Cardiac fibroblast (primary cell): ENCODE results near the gene TEKT3.

Experiments used
- DNase-seq, 2 donors: peaks; one replicate each; pipeline versions ENCODE4 v3.0.0 to v3.0.0-alpha.2; 2010; ENCODE audit warnings: low read depth in 2 of 2
- H3K4me3 ChIP-seq, 2 donors: replicated peaks in 1 of 2; 1 replicate in 1 of 2; 2 replicates in 1 of 2; pipeline ENCODE4 v1.5.1; 2011; ENCODE audit warnings: low read depth in 2 of 2, low read length in 2 of 2, mild to moderate bottlenecking in 2 of 2, moderate library complexity in 1 of 2
- TF ChIP-seq, protein P1 (sequence below): IDR thresholded peaks from one replicate; pipeline ENCODE4 v1.5.1; 2011; ENCODE audit warnings: low read depth, mild to moderate bottlenecking, low read length, inconsistent platforms

The TEKT3 gene

DNA sequence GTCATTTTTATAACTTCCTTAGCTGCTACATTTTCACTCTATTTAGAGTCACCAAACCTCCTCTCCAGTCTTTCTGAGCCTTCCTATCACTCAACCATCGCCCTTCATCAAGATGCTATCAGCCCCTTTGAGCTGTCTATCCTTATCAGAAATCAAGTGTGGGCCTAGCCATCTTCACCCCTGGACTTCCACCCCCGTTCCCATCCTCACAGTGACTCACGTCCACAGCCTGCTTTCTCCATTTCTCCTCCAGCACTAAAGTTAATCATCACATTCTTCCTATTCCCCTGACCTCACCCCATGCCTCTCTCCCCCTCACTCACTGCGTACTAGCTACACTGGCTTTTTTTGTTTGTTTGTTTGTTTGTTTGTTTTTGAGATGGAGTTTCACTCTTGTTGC lies 2.4 kb upstream of the TEKT3 start:
- no peak overlapping the region for H3K4me3 ChIP-seq
- TF ChIP-seq, protein P1, sequence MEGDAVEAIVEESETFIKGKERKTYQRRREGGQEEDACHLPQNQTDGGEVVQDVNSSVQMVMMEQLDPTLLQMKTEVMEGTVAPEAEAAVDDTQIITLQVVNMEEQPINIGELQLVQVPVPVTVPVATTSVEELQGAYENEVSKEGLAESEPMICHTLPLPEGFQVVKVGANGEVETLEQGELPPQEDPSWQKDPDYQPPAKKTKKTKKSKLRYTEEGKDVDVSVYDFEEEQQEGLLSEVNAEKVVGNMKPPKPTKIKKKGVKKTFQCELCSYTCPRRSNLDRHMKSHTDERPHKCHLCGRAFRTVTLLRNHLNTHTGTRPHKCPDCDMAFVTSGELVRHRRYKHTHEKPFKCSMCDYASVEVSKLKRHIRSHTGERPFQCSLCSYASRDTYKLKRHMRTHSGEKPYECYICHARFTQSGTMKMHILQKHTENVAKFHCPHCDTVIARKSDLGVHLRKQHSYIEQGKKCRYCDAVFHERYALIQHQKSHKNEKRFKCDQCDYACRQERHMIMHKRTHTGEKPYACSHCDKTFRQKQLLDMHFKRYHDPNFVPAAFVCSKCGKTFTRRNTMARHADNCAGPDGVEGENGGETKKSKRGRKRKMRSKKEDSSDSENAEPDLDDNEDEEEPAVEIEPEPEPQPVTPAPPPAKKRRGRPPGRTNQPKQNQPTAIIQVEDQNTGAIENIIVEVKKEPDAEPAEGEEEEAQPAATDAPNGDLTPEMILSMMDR = no peak
- DNase-seq = peak; percentile 47 to 56

DNA sequence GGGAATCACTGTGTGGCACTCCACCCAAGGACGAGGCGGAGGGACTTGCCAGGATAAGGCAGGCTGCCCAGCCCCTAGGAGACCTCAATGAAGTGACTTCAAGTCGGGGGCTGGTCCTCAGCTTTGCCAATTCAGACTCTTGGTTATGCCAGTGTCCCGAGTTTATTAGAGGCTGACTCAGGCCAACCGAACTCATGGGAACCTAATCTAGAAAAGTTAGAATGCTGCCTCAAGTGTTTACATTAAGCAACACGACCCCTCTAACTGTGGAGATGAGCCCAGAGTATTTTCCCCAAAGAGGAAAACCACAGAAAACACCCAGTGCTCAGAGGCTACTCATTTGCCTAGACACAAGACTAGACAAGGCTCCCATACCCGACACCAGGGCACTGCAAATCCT lies 1.1 kb upstream of the TEKT3 start:
- no peak overlapping the region for H3K4me3 ChIP-seq
- TF ChIP-seq, protein P1 = no peak
- no peak for DNase-seq

DNA sequence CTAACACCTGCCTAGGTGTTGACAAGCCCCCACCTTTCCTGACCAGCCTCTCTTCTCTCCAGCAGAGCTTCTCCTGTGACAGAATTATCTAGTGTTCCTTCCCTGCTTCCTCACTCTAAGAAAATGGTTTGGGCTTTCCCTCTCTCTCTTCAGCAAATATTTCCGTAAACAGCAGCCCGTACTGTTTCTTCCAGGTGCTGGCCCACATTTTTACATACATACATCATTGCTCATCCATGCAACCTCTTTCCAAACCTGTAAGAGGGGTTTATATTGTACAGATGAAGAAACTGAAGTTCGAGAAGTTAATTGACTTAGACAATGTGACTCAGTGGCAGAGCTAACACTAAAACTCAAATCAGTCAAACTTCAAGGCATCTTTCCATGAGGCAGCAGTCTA lies 569 bp upstream of the TEKT3 start:
- no peak for DNase-seq
- TF ChIP-seq, protein P1 = no peak
- H3K4me3 ChIP-seq = no peak overlapping the region

DNA sequence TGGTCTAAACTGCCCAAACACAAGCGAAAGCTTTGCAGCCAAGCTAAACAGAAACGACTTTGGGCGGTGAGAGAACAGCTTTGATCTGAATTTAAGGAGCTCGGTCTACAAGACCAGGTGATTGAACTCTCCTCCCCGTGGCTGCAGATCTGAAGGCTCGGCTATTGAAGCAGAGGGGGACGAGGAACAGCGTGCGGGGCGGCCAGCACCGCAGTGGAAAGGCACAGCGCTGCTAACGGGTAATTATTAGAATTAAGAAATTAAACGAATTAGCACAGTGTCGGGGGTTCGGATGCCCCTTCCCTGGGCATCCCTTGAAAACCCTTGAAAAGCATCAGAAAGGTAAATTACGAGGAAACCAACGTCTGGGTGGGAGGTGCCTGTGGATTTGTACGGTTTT lies 431 bp downstream of the TEKT3 start:
- no peak for DNase-seq
- peak overlapping the region; percentile 24 to 37 for H3K4me3 ChIP-seq
- TF ChIP-seq, protein P1 = no peak

DNA sequence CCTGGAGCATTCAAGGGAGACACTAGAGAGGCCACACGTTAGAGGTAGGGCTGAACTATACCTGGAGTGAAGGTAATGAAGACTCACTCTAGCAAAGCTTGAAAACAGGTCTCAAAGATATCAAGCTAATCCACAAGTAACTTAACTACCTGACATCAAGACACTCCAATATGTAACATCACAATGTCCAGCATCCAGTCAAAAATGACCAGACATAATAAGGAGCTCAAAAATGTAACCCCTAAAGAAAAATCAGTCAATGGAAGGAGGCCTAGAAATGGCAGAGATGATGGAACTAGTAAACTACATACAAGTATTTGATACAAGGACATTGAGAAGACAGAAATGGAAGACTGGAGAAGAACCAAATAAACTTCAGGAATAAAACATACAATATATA lies 6.0 kb downstream of the TEKT3 start:
- no peak for DNase-seq
- TF ChIP-seq, protein P1 = no peak
- H3K4me3 ChIP-seq = no peak overlapping the region

DNA sequence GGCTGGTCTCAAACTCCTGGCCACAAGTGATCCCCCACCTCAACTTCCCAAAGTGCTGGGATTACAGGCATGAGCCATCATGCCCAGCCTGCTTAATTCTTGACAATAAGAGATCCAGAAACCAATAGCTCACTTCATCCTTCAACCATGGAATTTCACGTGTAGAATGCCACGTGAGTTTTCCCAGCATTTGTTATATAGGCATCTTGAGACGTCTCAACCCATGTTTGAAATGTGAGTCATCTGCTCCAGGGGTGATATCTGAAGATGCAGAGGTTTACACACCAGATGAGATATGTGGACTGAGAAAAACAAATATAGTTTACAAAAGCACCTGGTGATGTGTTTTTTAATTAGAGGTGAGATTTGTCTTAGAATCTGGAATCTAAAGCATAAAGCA lies 7.1 kb downstream of the TEKT3 start:
- H3K4me3 ChIP-seq = no peak overlapping the region
- TF ChIP-seq, protein P1 = no peak
- DNase-seq = no peak

DNA sequence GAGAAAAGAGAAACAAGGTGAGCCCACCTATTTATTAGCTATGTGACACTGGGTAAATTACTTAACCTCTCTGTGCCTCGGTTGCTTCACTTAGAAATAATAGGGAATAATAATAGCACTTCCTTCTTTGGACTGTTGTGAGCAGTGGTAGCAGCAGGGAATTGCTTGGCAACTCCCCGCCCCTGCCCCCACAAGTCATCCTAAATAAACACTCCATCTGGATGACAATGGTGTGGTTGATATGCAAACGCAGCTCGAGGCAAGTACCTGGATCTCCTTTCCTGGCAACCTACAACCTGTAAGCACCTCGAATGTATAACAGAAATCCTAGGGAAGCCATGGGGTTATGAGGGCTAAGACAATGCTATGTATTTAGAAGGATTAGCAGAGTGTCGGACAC lies 9.1 kb downstream of the TEKT3 start:
- TF ChIP-seq, protein P1 = no peak
- DNase-seq = no peak
- no peak overlapping the region for H3K4me3 ChIP-seq
